ENCODE results near the gene SEPTIN2. TPM values are rescaled to one million over a fixed set of nuclear protein-coding genes. Genes with fewer than 3 reads are reported as not detected.

Gene SEPTIN2
- polyA plus RNA-seq, 1 donor (not counting 4 experiments of a cell fraction or from before 2014, with no cell fraction given) = 644 TPM

- Histone ChIP-seq H4K20me1 (ENCODE audit: control insufficient read depth, extremely low read depth, insufficient read depth, low read length) (peaks cover 42% of the 10 kb centered on the region), H3K9me1 (ENCODE audit: control insufficient read depth, extremely low read depth, insufficient read depth, low read length) (no peaks in the 10 kb centered on the region), H3K4me3 (ENCODE audit: control insufficient read depth in 2 of 3, extremely low read depth in 1 of 3, insufficient read depth in 2 of 3, low read depth in 1 of 3, low read length in 3 of 3) (no peak overlapping the region), H3K9ac (ENCODE audit: control insufficient read depth, extremely low read depth, insufficient read depth, low read length) (no peak overlapping the region), H3K27me3 (ENCODE audit: control insufficient read depth, extremely low read depth, insufficient read depth, low read length) (no peaks in the 10 kb centered on the region), H2AFZ (ENCODE audit: control insufficient read depth, low read length) (no peak overlapping the region), H3K4me1 (ENCODE audit: control insufficient read depth, extremely low read depth, insufficient read depth, low read length) (peaks cover 21% of the 10 kb centered on the region), H3K36me3 (ENCODE audit: control insufficient read depth in 2 of 2, extremely low read depth in 1 of 2, insufficient read depth in 2 of 2, low read length in 2 of 2) (peaks cover 4 to 8% of the 10 kb centered on the region in 2 experiments), H3K4me2 (ENCODE audit: control insufficient read depth, extremely low read depth, insufficient read depth, low read depth, low read length) (no peak overlapping the region), H3K79me2 (ENCODE audit: control insufficient read depth, insufficient read depth, low read length) (peaks cover 100% of the 10 kb centered on the region), H3K27ac (ENCODE audit: control insufficient read depth, insufficient read depth, low read length) (no peak overlapping the region), H3K9me3 (ENCODE audit: control insufficient read depth, low read depth, low read length) (no peaks in the 10 kb centered on the region)
- DNase-seq (ENCODE audit: low read depth, low spot score) (no peak), FAIRE-seq (no peak)
- dilution Hi-C loops (cut with MboI; ENCODE audit: extremely low pct_ligation_motif_present, low sequenced_read_pairs) = no loop called here
- TF ChIP-seq EZH2 (IDR thresholded peaks at IDR 0.05; ENCODE audit: low read length) = no peak
- TF ChIP-seq CTCF (optimal IDR thresholded peaks at IDR 0.05 in 1 of 3, IDR thresholded peaks at IDR 0.05 in 1 of 3, conservative IDR thresholded peaks at IDR 0.05 in 1 of 3; ENCODE audit: extremely low read depth in 1 of 3, insufficient read depth in 2 of 3, low read length in 3 of 3) = no peak
These were observed 8.7 kb upstream of the SEPTIN2 start for GRCh38 chr2:241307055-241307454.

GRCh38 chr2:241308267-241308666, 7.5 kb upstream of the SEPTIN2 start:
- no peak overlapping the region for H3K4me3 ChIP-seq (ENCODE audit: control insufficient read depth in 2 of 3, extremely low read depth in 1 of 3, insufficient read depth in 2 of 3, low read depth in 1 of 3, low read length in 3 of 3)
- no peak overlapping the region for H2AFZ ChIP-seq (ENCODE audit: control insufficient read depth, low read length)
- H3K4me1 ChIP-seq (ENCODE audit: control insufficient read depth, extremely low read depth, insufficient read depth, low read length) = peaks cover 33% of the 10 kb centered on the region
- no peaks in the 10 kb centered on the region for H3K9me3 ChIP-seq (ENCODE audit: control insufficient read depth, low read depth, low read length)
- DNase-seq (ENCODE audit: low read depth, low spot score) = no peak
- H4K20me1 ChIP-seq (ENCODE audit: control insufficient read depth, extremely low read depth, insufficient read depth, low read length) = peaks cover 39% of the 10 kb centered on the region
- H3K27ac ChIP-seq (ENCODE audit: control insufficient read depth, insufficient read depth, low read length) = no peak overlapping the region
- dilution Hi-C loops (cut with MboI; ENCODE audit: extremely low pct_ligation_motif_present, low sequenced_read_pairs) = no loop called here
- H3K36me3 ChIP-seq (ENCODE audit: control insufficient read depth in 2 of 2, extremely low read depth in 1 of 2, insufficient read depth in 2 of 2, low read length in 2 of 2) = peaks cover 4 to 8% of the 10 kb centered on the region in 2 experiments
- H3K27me3 ChIP-seq (ENCODE audit: control insufficient read depth, extremely low read depth, insufficient read depth, low read length) = no peaks in the 10 kb centered on the region
- H3K79me2 ChIP-seq (ENCODE audit: control insufficient read depth, insufficient read depth, low read length) = peaks cover 100% of the 10 kb centered on the region
- TF ChIP-seq CTCF (optimal IDR thresholded peaks at IDR 0.05 in 1 of 3, IDR thresholded peaks at IDR 0.05 in 1 of 3, conservative IDR thresholded peaks at IDR 0.05 in 1 of 3; ENCODE audit: extremely low read depth in 1 of 3, insufficient read depth in 2 of 3, low read length in 3 of 3) = no peak
- no peak for TF ChIP-seq EZH2 (IDR thresholded peaks at IDR 0.05; ENCODE audit: low read length)
- peaks cover 2% of the 10 kb centered on the region for H3K9me1 ChIP-seq (ENCODE audit: control insufficient read depth, extremely low read depth, insufficient read depth, low read length)
- H3K9ac ChIP-seq (ENCODE audit: control insufficient read depth, extremely low read depth, insufficient read depth, low read length) = no peak overlapping the region
- FAIRE-seq = no peak
- no peak overlapping the region for H3K4me2 ChIP-seq (ENCODE audit: control insufficient read depth, extremely low read depth, insufficient read depth, low read depth, low read length)
